Neuronal stem cell (in vitro differentiated cells): Measurements from ENCODE around the gene CFAP61.

Experiments
- DNase-seq: peaks from one replicate; pipeline ENCODE4 v3.0.0-alpha.2; 2013; ENCODE audit warnings: low spot score
- H2AFZ ChIP-seq: one replicate; pipeline ENCODE4 v1.6.1; 2013; ENCODE audit warnings: mild to moderate bottlenecking, low read length, inconsistent platforms
- H2AK5ac ChIP-seq: 2 replicates; pipeline ENCODE4 v1.6.1; 2013; ENCODE audit warnings: low read depth, mild to moderate bottlenecking, inconsistent platforms, low read length, moderate library complexity, mixed read lengths
- H2BK120ac ChIP-seq: 2 replicates; pipeline ENCODE4 v1.6.1; 2013; ENCODE audit warnings: low read depth, mild to moderate bottlenecking, inconsistent platforms, low read length, moderate library complexity, mixed read lengths
- H2BK12ac ChIP-seq: one replicate; pipeline ENCODE4 v1.6.1; 2013; ENCODE audit warnings: low read length, inconsistent platforms
- H2BK15ac ChIP-seq: 2 replicates; pipeline ENCODE4 v1.6.1; 2013; ENCODE audit warnings: mild to moderate bottlenecking, low read length, inconsistent platforms, mixed read lengths
- H2BK5ac ChIP-seq: one replicate; pipeline ENCODE4 v1.6.1; 2013; ENCODE audit warnings: inconsistent platforms, mild to moderate bottlenecking, low read length, moderate library complexity
- H3K14ac ChIP-seq: one replicate; pipeline ENCODE4 v1.6.1; 2013; ENCODE audit warnings: low read length, inconsistent platforms
- H3K18ac ChIP-seq: 2 replicates; pipeline ENCODE4 v1.6.1; 2013; ENCODE audit warnings: low read length, inconsistent platforms
- H3K23ac ChIP-seq: 2 replicates; pipeline ENCODE4 v1.6.1; 2013; ENCODE audit warnings: low read depth, mild to moderate bottlenecking, mixed read lengths, low read length, inconsistent platforms; ENCODE audit not compliant: poor library complexity
- H3K27ac ChIP-seq: replicated peaks from 3 replicates; pipeline ENCODE4 v1.5.1; 2013; ENCODE audit warnings: low read length, inconsistent platforms
- H3K27me3 ChIP-seq, 3 experiments: 2 replicates each; pipeline ENCODE4 v1.6.1; 2013; ENCODE audit warnings: low read length in 3 of 3, mild to moderate bottlenecking in 2 of 3, inconsistent platforms in 1 of 3, low read depth in 1 of 3, mixed read lengths in 1 of 3, moderate library complexity in 1 of 3; ENCODE audit not compliant: control insufficient read depth in 3 of 3, insufficient read depth in 3 of 3
- H3K36me3 ChIP-seq, 2 donors: replicated peaks in 1 of 2; 2 replicates each; pipeline ENCODE4 v1.6.1; 2013; ENCODE audit warnings: low read length in 2 of 2; ENCODE audit not compliant: control insufficient read depth in 2 of 2, insufficient read depth in 2 of 2
- H3K4ac ChIP-seq: 2 replicates; pipeline ENCODE4 v1.6.1; 2013; ENCODE audit warnings: inconsistent platforms, mild to moderate bottlenecking, low read length, moderate library complexity
- H3K4me1 ChIP-seq, 2 donors: 1 replicate in 1 of 2; 2 replicates in 1 of 2; pipeline ENCODE4 v1.6.1; 2013; ENCODE audit warnings: low read length in 2 of 2, low read depth in 1 of 2; ENCODE audit not compliant: control insufficient read depth in 2 of 2, insufficient read depth in 1 of 2
- H3K4me2 ChIP-seq: one replicate; pipeline ENCODE4 v1.6.1; 2013; ENCODE audit warnings: mild to moderate bottlenecking, low read length, inconsistent platforms; ENCODE audit not compliant: insufficient read depth, poor library complexity, severe bottlenecking
- H3K4me3 ChIP-seq, 2 donors: 2 replicates each; pipeline ENCODE4 v1.5.1; 2013; ENCODE audit warnings: low read length in 2 of 2, mild to moderate bottlenecking in 2 of 2, inconsistent platforms in 1 of 2, moderate library complexity in 1 of 2
- H3K79me1 ChIP-seq: one replicate; pipeline ENCODE4 v1.6.1; 2013; ENCODE audit warnings: low read depth, mild to moderate bottlenecking, inconsistent platforms, low read length, moderate library complexity
- H3K9ac ChIP-seq: one replicate; pipeline ENCODE4 v1.6.1; 2013; ENCODE audit warnings: mild to moderate bottlenecking, low read depth, low read length, inconsistent platforms; ENCODE audit not compliant: poor library complexity
- H3K9me3 ChIP-seq, 2 donors: replicated peaks in 1 of 2; 2 replicates each; pipeline versions ENCODE3 to v1.6.1; 2013; ENCODE audit warnings: low read length in 2 of 2, mild to moderate bottlenecking in 2 of 2, inconsistent platforms in 1 of 2, low read depth in 1 of 2, mixed read lengths in 1 of 2, moderate library complexity in 1 of 2; ENCODE audit not compliant: control insufficient read depth in 2 of 2, insufficient read depth in 1 of 2
- H4K8ac ChIP-seq: one replicate; pipeline ENCODE4 v1.6.1; 2013; ENCODE audit warnings: low read depth, mild to moderate bottlenecking, inconsistent platforms, low read length, moderate library complexity
- H4K91ac ChIP-seq: one replicate; pipeline ENCODE4 v1.6.1; 2013; ENCODE audit warnings: low read length, low read depth, mild to moderate bottlenecking, inconsistent platforms; ENCODE audit not compliant: poor library complexity
- WGBS, 2 donors: extraction: QIAGEN DNeasy Blood & Tissue Kit; methylation state at CpG; one replicate each; pipeline ENCODE4 v1.1.7; 2013; ENCODE audit warnings: missing lambda C conversion rate in 2 of 2, mixed read lengths in 1 of 2; ENCODE audit not compliant: insufficient read length in 2 of 2, insufficient replicate concordance in 1 of 2; ENCODE audit errors: extremely low coverage in 2 of 2; 5-methylcytosine and 5-hydroxymethylcytosine counted together

CFAP61 gene

DNA sequence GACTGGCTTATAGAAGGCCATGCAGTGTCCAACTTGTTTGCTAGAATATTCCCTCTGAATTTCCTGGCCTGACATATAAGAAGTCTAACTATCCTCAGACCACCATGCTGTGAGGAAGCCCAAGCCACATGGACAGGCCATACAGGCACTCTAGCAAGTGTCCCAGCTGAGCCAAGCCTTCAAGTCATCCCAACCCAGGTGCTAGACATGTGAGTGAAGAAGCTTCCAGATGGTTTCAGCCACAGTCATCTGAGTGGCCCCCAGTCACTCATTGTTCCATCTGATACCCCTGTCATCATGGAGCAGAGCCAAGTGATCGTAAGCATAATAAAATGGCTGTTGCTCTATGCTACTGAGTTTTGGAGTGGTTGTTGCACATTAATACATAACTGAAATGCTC is 269.6 kb downstream of the CFAP61 start:
- Histone ChIP-seq H3K9ac (no peak overlapping the region), H3K36me3 (no peaks in the 10 kb centered on the region), H3K4me2 (no peak overlapping the region), H3K23ac (no peak overlapping the region), H2BK12ac (no peak overlapping the region), H2BK15ac (no peak overlapping the region), H3K4me1 (no peaks in the 10 kb centered on the region), H3K9me3 (peaks cover 0 to 2% of the 10 kb centered on the region in 2 donors), H4K91ac (no peak overlapping the region), H2BK120ac (no peak overlapping the region), H4K8ac (no peak overlapping the region), H2AFZ (no peak overlapping the region), H3K14ac (no peak overlapping the region), H3K4me3 (no peak overlapping the region), H3K79me1 (no peaks in the 10 kb centered on the region), H3K18ac (no peak overlapping the region), H3K27ac (no peak overlapping the region), H3K4ac (no peak overlapping the region), H2AK5ac (no peak overlapping the region), H3K27me3 (no peaks in the 10 kb centered on the region), H2BK5ac (no peak overlapping the region)
- no CpG with 5 or more reads among the region's 1 CpG for WGBS, 2 donors
- no peak for DNase-seq

DNA sequence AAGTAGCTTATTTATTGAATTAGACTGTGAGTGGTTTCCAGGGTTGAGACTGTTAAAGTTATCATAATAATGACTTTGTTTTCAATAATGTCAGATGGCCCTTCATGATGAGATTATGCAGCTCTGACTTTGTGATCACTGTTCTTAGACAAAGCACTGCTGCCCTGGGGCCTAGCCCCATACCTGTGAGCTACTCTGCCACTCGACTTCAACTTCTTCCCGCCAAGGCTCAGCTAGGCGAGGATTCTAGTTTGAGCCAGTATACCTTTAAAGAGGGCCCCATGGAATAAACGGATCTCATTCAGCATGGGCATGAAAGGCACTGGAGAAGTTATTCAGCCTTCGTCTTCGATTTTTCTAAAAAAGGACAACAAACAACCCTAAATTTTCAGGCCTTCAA is 270.6 kb downstream of the CFAP61 start:
- Histone ChIP-seq H3K4me1 (no peaks in the 10 kb centered on the region), H2BK5ac (no peak overlapping the region), H4K8ac (no peak overlapping the region), H3K9ac (no peak overlapping the region), H3K23ac (no peak overlapping the region), H3K27ac (no peak overlapping the region), H2AK5ac (no peak overlapping the region), H2AFZ (no peak overlapping the region), H2BK15ac (no peak overlapping the region), H2BK120ac (no peak overlapping the region), H3K4me3 (no peak overlapping the region), H3K27me3 (no peaks in the 10 kb centered on the region), H4K91ac (no peak overlapping the region), H3K79me1 (no peaks in the 10 kb centered on the region), H3K18ac (no peak overlapping the region), H3K9me3 (peaks cover 0 to 2% of the 10 kb centered on the region in 2 donors), H3K36me3 (no peaks in the 10 kb centered on the region), H3K4ac (no peak overlapping the region), H3K4me2 (no peak overlapping the region), H3K14ac (no peak overlapping the region), H2BK12ac (no peak overlapping the region)
- DNase-seq, result no peak
- no CpG with 5 or more reads among the region's 6 CpGs for WGBS, 2 donors

DNA sequence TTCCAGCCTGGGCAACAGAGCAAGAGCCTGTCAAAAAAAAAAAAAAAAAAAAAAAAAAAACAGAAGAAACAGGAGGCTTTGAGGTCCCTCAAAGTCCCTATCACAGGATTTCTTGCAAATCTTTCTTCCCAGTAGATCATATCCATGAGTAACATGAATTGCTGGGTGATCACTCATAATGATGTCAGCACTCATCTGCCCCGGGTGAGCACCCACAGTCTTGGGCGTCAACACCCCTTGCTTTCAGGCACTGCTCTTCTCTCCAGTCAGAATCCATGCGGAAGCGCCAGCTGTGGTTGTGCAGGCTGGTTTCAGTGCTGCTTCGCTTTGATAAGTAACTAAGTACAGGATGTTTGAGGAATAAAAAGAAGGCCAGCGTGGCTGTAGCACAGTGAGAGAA is 275.4 kb downstream of the CFAP61 start:
- Histone ChIP-seq H3K18ac (no peak overlapping the region), H3K4me2 (no peak overlapping the region), H2AK5ac (no peak overlapping the region), H3K4me3 (no peak overlapping the region), H3K27me3 (no peaks in the 10 kb centered on the region), H4K8ac (no peak overlapping the region), H3K4me1 (no peaks in the 10 kb centered on the region), H3K4ac (no peak overlapping the region), H3K14ac (no peak overlapping the region), H3K9me3 (no peaks in the 10 kb centered on the region), H3K36me3 (no peaks in the 10 kb centered on the region), H2BK5ac (no peak overlapping the region), H4K91ac (no peak overlapping the region), H2BK15ac (no peak overlapping the region), H2BK12ac (no peak overlapping the region), H2BK120ac (no peak overlapping the region), H3K23ac (no peak overlapping the region), H3K27ac (no peak overlapping the region), H3K9ac (no peak overlapping the region), H2AFZ (no peak overlapping the region), H3K79me1 (no peaks in the 10 kb centered on the region)
- WGBS, 2 donors, result no CpG with 5 or more reads among the region's 6 CpGs
- no peak for DNase-seq

DNA sequence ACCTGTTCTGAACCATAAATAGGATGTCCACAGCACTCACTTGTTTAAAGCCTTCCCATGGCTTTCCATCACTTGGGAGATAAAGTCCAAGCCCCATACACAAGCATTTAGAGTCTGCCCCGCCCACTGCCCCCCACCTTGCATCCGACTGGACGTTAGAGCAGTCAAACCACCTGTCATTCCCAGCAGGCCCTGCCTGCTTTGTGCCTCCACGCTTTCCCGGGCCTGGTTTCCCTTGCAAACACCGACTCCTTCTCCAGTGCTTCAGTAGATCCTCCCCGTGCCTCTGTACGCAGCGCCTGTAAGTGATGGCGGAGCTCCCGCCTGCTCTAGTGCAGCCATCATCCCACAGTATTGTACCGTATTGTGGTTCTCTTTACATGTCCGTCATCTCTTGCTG is 277.2 kb downstream of the CFAP61 start:
- no peak overlapping the region for H4K91ac ChIP-seq
- H2AFZ ChIP-seq, result no peak overlapping the region
- H3K4me3 ChIP-seq, result peak overlapping the region in 1 of 2 donors; percentile 3
- H2BK5ac ChIP-seq, result no peak overlapping the region
- H3K4ac ChIP-seq, result no peak overlapping the region
- no peaks in the 10 kb centered on the region for H3K4me1 ChIP-seq
- no peaks in the 10 kb centered on the region for H3K79me1 ChIP-seq
- H2BK12ac ChIP-seq, result no peak overlapping the region
- H3K4me2 ChIP-seq, result no peak overlapping the region
- no peak overlapping the region for H3K23ac ChIP-seq
- no peak overlapping the region for H4K8ac ChIP-seq
- no peaks in the 10 kb centered on the region for H3K9me3 ChIP-seq
- H3K27me3 ChIP-seq, result no peaks in the 10 kb centered on the region
- H2BK120ac ChIP-seq, result no peak overlapping the region
- H3K9ac ChIP-seq, result no peak overlapping the region
- no CpG with 5 or more reads among the region's 13 CpGs for WGBS, 2 donors
- H2BK15ac ChIP-seq, result no peak overlapping the region
- H3K14ac ChIP-seq, result no peak overlapping the region
- DNase-seq, result no peak
- no peaks in the 10 kb centered on the region for H3K36me3 ChIP-seq
- H3K18ac ChIP-seq, result no peak overlapping the region
- H2AK5ac ChIP-seq, result no peak overlapping the region
- H3K27ac ChIP-seq, result no peak overlapping the region
